Ammon's horn (tissue), 1 donor: Measurements from ENCODE around the gene SNPH.

Experiments
- DNase-seq: peaks from one replicate; pipeline ENCODE4 v3.0.0-alpha.2; 2016; ENCODE audit warnings: low spot score

SNPH gene

DNA sequence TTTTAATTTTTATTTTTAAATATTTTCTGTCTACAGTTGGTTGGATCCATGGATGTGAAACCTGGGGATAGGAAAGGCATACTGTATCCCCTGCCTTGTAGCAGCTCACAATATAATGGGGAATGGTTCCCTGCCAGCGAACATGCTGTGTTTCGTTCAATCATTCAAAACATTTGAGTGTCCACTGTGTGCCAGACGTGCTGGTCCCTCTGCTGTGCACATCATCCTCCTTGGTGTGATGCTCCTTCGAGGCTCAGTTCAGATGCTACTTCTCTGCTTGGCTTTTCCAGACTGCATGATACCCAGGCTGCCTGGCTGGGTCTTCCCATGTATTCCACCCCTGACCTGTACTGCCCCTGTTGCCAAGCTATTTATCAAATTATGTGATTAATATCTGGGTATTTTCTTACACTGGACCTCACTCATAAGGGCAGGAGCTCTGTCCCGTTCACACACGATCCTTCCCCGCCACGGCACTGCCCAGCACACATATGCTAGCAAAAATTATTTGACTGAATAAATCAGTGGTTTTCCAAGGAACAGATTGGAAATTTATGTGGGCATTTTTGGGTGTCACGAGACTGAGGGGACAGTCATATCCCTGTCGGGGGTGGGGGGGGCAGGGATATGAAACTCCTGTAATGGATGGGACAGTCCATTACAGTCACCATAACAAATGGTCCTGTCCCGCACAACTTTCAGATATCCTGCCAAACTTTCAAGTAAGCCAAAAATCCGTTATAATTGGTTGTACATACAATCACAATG is 57.9 kb downstream of the SNPH start:
- DNase-seq: no peak

DNA sequence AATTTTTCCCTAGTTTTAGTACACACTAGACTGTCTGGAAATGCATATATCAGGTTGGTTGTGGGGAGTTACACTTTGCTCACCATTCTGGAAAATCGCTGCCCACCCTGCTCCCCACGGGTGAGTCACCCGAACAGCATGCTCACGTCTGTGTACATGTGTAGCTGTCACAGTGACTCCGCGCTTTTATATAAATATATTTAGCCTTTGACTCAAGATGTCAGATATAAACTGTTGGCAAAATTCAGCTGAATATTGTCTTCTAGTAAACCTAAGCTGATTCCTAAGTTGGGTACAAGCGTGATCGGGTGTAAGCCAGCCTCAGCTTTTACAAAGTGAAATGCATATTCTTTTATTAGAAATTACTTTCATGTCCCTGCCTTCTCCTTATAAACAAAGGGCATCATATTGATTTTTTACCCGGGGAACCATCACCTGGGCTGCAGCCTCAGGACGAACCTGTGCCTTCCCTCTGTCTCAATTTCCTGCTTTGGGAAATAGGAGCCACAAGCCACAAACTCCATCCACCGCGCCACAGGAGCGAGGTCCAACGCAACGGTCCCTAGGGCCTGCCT is 58.6 kb downstream of the SNPH start:
- peak; percentile 59 for DNase-seq

DNA sequence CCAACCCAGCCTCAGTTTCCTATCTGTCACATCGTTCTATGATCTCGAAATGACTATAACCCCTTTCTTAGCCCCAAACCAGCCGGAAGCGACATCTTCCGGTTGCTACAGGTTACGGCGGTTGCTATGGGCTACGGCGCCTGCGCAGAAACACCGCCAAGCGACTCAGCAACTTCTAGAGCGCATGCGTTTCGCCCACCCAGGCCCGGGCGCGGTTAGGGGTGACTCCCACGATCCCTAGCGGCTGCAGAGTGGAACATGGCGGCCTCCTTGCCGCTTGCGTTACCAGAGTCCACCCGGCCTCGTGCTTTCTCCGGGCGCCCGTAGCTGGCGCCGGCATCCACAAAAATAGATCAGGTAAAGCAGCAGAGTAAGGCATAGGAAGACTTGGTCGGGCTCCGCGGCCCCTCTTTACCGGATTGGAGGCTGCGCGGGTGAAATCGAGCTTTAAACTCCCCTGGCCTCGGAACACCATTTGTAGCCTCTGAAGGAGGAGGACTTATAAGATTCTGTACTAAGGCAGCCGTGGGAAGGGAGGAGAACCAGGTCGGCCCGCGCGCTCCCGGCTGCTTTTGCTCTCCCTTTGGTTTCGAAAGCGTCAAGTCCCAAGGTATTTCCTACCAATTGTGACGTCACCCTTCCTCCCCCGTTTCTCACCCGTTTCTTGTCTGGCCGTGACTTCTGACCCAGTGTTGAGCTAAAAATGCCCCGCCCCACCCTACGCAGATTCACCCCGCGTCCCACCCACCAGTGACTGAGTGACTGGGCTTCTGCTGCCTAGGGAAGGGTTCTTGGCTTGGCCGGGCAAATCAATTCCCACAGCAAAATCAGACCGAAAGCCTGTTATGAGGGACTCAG is 59.3 kb downstream of the SNPH start:
- DNase-seq: peak; percentile 98

DNA sequence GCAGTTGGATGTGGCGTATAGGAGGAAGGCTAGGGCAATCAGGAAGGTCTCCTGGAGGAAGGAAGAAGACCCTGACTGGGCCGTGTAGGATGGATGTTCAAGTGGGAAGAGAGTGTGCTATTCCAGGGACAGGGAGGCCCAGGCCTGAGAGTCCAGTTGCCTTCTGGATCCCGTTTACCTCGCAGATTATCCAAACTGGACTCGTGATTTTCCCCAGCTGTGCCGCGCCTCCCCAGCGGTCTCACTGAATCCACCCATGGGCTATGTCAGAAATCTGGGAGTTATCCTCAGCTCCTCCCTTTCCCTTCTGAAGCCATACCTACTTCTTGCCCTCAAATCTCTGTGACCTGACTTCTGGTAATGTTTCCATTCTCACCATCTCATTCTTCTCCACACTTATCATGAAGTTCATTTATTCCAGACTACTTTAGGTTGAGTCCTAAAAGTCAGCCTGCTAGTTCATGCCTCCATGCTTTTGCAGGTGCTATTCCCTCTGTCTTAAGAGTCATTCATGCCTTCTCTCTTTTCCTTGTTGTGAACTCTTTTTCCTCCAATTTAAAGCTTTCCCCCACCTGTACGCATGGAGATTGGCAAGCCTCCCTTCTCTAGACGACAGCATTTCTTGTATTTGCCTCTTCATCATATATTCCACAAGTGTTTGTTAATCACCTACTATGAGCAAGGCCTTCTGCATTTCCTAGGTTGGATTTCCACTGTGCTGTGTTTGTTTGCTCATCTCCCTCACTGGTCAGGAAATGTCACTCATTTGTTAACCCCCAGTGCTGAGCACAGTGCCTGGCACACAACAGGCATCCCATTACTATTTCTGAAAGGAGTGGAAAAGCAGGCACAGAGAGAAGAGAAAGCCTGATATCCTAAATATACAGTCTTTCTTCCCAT is 60.2 kb downstream of the SNPH start:
- no peak for DNase-seq

DNA sequence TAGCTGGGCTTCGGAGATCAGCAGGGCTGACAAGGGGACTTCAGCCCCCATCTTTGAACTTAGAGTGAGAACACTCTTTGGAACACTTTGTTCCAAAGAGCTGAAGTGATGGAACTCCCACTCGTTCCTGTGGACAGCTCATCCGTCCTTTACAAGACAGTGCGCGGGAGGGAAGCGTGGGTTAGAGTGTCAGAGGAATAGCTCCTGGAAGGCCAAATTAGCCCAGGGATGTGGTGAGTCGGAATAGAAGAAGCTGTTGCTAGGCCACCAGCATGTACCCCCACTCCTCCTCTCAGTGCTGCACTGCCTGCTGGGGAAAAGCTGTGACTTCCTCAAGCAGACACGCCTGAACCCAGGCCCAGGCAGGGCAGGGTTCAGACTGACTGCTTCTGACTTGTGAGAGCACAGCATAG is 61.2 kb downstream of the SNPH start:
- peak; percentile 62 for DNase-seq

DNA sequence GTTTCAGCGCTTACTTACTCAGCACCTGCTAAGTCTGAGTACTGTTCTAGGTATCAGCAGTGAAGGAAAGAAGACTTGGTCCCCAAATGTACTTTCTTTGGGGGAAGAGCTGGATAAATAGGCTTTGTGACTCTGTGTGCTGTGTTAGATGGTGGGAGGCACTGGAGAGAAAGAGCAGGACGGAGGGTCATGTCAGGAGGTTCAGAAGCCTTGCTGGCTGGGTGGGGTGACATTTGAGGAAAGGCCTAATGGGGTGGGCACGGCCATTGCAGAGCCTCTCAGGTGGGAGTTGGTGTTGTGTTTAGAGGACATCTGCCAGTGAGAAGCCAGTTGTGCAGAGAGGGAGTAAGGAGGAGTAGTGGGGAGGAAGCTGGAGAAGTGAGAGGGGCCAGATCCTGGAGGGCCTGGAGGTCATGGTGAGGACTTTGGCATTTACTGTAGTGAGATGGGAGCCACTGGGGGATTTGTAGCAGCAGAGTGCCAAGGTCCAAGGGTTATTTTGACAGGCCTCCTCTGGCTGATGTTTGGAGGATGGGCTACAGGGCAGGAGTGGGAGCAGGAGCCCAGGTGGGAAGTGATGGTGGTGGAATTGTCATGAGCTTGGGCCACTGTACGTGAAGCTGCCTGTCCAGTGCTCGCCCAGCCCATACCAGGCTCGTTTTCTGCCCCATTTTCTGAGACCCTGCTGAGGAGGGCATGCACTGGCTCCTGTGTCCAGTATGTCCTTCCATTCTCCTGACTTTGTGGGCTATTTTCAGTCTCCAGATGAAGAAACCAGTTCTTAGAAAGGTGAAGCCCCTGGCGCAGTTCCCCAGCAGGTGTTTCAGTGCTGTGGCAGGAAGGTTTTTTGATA is 62.0 kb downstream of the SNPH start:
- no peak for DNase-seq

DNA sequence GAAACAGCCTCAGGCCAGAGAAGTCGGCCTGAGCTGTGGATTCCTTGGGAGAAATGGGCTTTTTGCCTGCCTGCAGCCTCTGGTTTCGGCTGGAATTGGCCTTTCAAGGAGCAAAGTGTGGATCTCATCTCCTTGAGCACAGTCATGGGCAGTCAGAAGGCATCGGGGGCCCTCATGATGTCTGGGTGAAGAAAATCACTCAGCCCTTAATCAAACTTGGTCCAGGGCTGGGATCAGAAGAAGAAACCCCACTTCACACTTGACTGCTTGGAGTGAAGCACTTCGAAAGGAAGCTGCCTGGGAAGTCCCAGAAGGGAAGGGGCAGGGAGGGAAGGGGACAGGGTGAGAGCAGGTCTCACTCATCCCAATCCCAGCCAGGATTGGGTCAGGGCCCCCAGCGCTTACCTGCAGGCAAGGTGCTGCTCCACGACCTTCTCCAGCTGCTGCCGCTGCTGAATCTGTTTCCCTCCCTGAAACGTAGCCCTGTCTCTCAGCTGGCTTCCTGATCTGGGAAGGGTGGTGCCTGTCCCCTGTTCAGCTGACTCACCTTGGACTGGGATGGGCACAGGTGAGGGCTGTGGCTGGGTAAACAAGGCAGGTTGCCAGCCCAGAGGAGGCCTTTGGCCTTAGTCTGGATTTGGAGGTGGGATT is 62.7 kb downstream of the SNPH start, which contains the start of gene SDCBP2:
TSS of gene SDCBP2 (minus strand) at position 460 of the 651 bp plus-strand sequence. CDS start 8,723 bp downstream, outside the sequence.
- no peak for DNase-seq

DNA sequence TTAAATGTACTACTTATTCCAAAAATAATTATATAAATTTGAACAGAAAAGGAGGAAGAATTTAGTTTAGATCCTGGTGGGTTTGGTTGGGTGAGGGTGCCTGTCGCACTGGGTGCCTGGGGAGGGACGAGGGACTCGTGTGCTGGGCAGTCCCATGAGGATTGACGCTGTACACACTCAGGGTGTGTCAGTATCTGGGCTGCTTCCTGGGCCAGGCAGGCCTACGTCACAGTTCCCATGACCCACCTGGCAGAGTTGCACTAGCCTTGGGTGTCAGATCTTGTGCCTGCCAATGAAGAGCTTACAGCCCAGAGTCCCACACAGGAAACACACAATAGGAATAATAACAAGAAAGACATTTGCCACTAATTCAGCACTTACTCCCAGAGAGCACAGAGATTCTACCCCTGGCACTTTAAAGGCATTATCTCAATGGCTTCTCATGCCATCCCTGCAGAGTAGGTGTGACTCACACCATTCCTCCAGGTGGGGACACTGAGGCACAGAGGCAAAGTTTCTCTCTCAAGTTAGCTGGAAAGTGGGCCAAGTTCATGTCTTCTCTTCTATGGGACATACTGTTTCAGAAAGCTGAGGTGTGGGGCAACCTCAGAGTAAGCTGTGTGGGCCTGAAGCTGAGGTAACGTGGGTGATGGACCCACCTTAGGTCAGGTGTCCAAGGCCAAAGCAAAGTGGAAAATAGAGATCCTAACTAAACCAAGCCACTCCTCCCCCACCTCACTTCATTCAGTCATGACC is 64.2 kb downstream of the SNPH start:
- peak; percentile 69 for DNase-seq

DNA sequence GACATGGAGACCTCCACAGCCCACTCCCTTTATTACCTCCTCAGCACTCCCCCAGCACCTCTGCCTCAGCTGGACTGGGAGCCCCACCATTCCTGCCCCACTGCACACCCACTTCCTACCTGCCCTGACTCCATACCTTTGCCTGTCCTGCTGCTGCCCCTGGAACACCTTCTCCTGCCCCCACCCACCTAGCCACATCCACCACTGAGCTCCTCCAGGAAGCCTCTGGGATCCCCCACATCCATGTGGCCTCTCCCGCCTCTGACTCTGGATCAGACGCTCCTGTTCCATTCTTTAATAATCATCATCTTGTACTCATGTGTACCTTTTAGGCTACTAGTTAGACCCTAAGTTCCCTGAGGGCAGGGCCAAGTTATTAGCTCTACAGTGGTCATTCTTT is 65.0 kb downstream of the SNPH start:
- no peak for DNase-seq

DNA sequence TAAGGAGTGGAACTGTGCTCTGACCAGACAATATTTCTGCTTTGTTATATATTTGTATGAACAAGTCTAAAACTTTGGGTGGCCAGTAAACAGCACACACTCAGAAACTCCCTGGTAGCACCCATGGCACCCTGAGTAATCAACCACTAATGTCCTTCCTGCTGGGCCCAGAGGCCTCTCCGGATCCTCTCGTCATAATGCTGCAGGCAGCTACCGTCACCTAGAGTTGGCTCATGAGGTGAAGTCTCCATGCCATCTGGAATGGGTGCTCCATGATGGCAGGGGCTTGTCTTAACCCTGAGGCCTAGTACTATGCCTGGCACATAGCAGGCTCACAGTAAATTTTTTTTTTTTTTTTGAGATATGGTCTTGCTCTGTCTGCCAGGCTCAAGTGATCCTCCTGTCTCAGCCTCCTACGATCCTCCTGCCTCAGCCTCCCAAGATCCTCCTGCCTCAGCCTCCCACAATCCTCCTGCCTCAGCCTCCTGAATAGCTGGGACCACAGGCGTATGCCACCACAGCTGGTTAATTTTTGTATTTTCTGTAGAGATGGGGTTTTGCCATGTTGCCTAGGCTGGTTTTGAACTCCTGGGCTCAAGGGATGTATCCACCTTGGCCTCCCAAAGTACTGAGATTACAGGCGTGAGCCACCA is 65.8 kb downstream of the SNPH start:
- no peak for DNase-seq

DNA sequence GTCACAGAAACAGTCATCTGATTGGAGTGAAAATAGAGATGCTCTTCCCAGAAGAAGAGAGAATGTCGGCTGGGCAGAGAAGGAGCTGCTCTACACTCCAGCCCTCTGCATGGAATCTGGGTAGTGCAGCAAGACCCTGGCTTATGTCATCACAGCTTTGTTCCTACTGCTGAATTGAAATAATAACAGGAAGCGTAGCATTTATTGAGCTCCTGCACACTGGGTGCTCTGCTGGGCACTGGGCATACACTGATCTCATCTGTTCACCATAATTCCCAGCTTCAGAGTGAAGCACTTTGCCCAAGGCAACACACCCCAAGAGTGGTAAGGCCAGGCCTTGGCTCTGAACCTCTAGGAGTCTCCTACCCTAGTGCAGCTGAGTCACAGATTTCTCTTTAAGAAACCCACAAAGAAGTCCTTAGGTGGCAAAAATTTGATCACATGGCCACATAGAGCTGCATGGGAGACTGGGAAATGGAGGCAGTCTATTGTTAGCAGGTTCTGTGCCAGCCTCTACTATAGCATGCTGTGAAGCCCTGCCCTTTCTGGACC is 66.7 kb downstream of the SNPH start:
- no peak for DNase-seq

DNA sequence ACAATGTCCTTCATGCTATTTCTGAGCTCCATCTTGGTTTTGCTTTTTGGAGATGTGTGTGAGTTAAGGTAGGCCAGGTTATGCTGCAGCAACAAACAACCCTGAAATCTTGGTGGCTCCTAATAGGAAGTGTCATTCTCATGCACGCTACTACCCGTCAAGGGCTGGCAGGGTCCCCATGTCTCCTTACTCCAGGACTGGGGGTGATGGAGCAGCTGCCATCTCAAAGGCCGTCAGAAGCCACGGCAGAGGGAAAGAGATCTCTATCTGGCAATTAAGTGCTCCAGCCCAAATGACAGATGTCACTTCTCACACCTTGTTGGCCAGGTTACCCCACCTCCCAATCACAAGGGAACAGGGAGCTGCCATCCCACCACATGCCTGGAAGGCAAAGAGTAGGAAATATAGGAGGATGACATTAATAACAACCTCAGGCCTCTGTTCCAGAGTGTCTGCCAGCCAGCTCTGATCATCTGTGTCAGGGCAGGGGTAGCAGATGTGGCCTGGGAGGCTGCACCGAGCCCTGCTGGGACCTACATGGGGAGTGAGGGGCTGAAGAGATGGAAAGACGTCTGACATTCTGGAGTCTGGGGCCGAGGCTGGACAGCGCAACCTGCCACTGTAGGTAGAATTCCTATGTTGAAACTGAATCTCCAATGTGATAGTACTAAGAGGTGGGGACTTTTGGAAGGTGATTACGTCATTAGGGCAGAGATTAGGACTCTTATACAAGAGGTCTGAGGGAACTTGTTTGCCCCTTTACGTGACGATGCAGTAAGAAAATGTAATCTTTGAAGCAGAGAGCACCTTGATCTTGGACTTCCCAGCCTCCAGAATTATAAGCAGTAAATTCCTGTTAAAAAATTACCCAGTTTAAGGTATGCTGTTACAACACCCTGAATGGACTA is 67.6 kb downstream of the SNPH start:
- DNase-seq: no peak

DNA sequence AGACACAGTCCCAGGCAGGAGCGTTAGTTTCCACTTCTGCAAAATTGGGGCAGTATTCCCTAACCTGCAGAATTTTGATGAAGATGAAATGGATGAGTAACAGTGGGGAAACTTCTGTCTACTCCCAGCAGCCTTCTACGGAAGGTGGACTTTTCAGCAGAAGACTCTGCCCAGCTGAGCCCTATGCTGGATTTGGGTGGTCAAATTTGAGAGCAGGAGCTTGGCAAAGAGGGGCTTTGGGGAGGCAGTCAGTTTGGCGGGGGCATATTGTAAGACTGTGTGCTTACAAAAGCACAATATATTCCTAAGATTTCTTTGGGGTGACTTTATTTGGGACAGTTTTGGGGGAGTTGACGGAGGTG is 68.3 kb downstream of the SNPH start:
- no peak for DNase-seq

DNA sequence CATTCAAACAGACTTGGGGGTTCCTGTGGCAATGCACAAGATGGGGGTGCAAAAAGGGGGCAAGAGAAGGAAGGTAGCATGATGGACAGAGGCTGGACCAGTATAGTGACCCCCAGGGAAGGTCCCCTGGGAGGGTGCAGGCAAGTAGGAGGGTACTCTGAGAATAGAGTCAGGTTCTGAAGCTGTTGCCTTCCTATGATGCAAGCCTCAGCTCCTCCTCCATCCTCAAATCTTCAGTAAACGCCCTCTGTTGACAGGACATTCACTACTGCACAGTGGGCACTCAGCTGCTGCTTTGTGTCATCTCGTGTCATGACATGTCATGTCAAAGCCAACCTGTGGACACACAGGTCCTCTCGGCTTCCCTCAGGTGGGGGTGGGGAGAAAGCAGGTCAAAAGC is 68.7 kb downstream of the SNPH start:
- no peak for DNase-seq

DNA sequence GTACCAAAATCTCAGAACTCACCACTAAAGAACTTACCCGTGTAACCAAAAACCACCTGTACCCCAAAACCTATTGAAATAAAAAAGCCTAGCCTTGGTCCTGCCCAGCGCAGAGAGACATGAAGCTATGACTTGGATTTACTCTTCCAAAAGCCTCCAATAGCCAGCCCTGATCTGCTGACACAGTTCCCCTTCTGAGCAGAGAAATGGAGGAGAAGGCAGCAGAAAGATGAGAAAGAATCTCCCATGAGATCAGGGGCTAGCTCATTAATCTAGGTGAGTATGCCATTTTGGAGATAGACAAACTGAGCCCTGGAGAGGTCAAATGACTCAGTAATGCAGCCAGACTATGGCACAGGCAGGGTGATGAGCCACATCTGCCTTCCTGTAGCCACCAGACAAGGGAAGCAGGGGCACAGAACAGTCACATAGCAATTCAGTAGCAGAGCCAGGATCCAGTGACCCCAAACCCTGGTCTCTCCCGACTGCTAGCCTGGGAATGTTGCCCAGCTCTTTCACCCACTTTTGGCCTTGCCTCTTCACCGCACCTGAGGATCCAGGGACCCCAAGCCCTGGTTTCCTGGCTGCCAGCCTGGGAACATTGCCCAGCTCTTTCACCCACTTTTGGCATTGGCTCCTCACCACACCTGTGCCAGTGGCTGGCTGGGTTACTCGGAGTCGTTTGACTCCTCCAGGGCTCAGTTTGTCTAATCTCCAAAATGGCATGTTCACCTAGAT is 70.0 kb downstream of the SNPH start:
- DNase-seq: no peak

DNA sequence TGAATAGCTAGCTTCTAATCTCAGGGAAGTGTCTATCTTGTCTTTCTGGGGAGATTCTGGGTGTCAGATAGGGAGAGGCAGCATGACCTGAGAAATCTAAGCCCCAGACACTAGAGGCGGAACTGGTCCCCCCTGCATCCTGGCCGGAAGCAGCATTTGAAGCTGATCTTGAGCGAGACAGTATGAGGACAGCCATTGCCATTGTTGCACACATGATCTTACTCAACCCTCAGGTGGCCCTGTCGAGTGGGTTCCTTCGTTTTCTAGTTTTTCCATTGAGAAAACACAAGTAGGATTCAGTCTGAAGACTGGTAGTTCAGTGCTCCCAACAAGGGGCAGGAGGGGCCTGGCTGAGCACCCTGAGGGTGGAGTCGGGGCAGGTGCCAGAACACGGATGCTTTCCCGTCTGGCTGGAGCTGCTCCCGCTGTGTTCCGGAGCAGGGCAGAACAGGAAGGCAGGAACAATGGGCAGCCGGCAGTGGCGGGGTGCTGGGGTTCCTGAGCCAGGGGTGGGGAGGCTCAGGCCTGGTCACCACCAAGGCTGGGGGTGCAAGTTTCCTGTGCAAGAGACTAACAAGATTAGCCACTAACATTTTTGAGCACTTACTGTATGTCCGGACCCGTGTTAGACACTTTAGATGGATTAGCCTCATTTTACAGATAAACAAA is 70.7 kb downstream of the SNPH start:
- no peak for DNase-seq
